Astrocyte (in vitro differentiated cells and primary cell): Measurements from ENCODE around the gene LDB3.

Experiments used
- EZH2 ChIP-seq: IDR thresholded peaks from 2 replicates; pipeline ENCODE4 v1.6.1; 2012; ENCODE audit warnings: mild to moderate bottlenecking, low read length, inconsistent platforms; ENCODE audit not compliant: insufficient read depth
- TF ChIP-seq, protein P1 (sequence below): IDR thresholded peaks from 2 replicates; pipeline ENCODE4 v1.5.1; 2011; ENCODE audit warnings: low read depth, mild to moderate bottlenecking, inconsistent platforms, low read length, moderate library complexity; ENCODE audit not compliant: insufficient read depth

DNA sequence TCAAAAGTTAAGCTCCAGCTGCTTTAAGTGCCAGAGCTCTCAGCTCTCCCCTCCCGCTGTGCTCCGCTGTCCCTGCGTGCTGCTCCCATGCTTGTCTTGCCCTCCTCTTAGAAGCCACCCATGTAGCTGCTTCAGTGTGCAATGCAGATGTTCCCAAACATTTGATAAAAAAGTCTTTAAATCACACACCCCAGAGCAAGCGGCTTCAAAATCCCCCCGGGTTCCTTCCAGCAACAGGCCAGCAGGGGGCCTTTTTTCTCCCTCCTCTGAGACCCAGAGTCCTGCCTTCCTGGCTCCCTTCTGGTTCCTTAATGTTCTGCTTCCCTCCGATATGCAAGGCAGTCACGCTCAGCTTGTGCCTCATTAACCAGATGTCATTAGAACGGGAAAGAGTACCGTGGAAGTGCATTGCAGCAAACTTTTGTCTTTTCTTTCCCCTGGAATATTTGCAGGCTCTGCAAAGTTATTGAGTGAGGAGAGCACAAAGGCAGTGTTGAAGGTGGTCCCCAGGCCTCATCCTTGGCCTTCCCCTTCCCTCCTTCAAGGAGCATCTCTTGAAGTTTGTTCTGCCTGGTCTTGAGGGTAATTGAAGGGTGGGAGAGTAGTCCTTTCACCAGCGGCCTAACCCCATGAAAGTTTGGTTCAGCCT lies 25.5 kb downstream of the LDB3 start:
- TF ChIP-seq, protein P1, sequence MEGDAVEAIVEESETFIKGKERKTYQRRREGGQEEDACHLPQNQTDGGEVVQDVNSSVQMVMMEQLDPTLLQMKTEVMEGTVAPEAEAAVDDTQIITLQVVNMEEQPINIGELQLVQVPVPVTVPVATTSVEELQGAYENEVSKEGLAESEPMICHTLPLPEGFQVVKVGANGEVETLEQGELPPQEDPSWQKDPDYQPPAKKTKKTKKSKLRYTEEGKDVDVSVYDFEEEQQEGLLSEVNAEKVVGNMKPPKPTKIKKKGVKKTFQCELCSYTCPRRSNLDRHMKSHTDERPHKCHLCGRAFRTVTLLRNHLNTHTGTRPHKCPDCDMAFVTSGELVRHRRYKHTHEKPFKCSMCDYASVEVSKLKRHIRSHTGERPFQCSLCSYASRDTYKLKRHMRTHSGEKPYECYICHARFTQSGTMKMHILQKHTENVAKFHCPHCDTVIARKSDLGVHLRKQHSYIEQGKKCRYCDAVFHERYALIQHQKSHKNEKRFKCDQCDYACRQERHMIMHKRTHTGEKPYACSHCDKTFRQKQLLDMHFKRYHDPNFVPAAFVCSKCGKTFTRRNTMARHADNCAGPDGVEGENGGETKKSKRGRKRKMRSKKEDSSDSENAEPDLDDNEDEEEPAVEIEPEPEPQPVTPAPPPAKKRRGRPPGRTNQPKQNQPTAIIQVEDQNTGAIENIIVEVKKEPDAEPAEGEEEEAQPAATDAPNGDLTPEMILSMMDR = peak; percentile 73
- TF ChIP-seq EZH2 = no peak
